ENCODE results near the gene ABCA7. TPM values are rescaled to one million over a fixed set of nuclear protein-coding genes. Genes with fewer than 3 reads are reported as not detected.
A peak's percentile ranks its signal among the peaks of the same experiment; 100 is the strongest.

ABCA7 gene
- total and polyA plus RNA-seq, 2 of the 13 experiments (the other 11 are each of a cell fraction or from before 2014, with no cell fraction given), result 4.4 to 32.4 TPM

DNA sequence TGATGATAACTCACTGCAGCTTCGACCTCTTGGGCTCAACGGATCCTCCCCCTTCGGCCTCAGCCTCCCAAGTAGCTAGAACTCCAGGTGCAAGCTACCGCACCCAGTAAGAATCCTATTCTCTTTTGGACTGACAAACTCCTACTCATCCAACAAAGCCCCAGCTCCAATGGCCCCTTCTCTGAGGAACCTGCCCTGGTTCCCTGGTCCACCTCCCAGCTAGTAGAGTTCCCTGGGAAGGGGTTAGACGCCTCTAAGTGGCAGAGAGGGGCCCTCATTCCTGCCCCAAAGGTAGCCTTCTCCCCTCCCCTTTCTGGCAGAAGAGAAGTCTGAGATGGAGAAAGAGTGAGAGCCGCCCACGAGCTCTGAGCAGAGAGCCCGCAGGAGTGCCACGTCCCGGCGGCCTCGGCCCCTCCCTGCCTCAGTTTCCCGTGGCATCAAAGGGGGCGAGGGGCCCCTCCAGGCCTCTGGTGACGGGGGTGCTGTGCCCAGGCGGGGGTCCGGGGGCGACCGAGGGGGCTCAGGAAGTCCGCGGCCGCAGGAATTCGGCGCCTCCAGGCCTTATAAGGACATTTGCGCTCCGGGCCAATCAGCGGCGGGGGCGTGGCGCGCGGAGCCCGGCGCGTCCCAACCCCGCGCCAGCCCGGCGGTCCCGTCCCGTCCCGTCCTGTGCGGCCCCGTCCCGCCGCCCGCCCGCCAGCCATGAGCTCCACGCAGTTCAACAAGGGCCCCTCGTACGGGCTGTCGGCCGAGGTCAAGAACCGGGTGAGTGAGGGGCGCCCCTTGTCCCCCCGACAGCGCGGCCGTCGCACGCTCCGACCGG is 13.7 kb upstream of the ABCA7 start, which contains the start of gene CNN2 (continued):
- TF ChIP-seq ESRRA (CRISPR knock-in tag; IDR thresholded peaks at IDR 0.05; ENCODE audit: low read depth) (no peak), ZNF382 (CRISPR knock-in tag; IDR thresholded peaks at IDR 0.05; ENCODE audit: borderline replicate concordance) (no peak), PLRG1 (conservative IDR thresholded peaks at IDR 0.05) (no peak), TEAD3 (CRISPR knock-in tag; optimal IDR thresholded peaks at IDR 0.05; ENCODE audit: borderline replicate concordance) (peak; percentile 59), MTA3 (CRISPR knock-in tag; IDR thresholded peaks at IDR 0.05) (no peak), ZNF788 (CRISPR knock-in tag; IDR thresholded peaks at IDR 0.05; ENCODE audit: borderline replicate concordance) (peak; percentile 26; the same call in 1 of the 2 replicates), ZNF263 (CRISPR knock-in tag; IDR thresholded peaks at IDR 0.05) (peak; percentile 14; the same call in 1 of the 2 replicates), MIXL1 (CRISPR knock-in tag; IDR thresholded peaks at IDR 0.05) (no peak), ZBTB7B (CRISPR knock-in tag; IDR thresholded peaks at IDR 0.05) (peak; percentile 48; the same call in 1 of the 2 replicates), NFE2L2 (IDR thresholded peaks at IDR 0.05; ENCODE audit: low read length) (no peak), ZNF724P (CRISPR knock-in tag; IDR thresholded peaks at IDR 0.05; ENCODE audit: borderline replicate concordance) (peak; percentile 57; the same call in 1 of the 2 replicates), NKX3-1 (CRISPR knock-in tag; IDR thresholded peaks at IDR 0.05) (0 out of 2 replicates have a peak, but pooled peaks have one; percentile 17), AGO1 (IDR thresholded peaks at IDR 0.05; ENCODE audit: low read depth, low read length, poor library complexity, severe bottlenecking) (no peak), ISL2 (CRISPR knock-in tag; IDR thresholded peaks at IDR 0.05) (no peak), ZNF776 (CRISPR knock-in tag; IDR thresholded peaks at IDR 0.05) (peak; percentile 62; the same call in 1 of the 2 replicates), HOXA9 (CRISPR knock-in tag; IDR thresholded peaks at IDR 0.05; ENCODE audit: borderline replicate concordance) (peak; percentile 50; the same call in 1 of the 2 replicates), ZNF468 (CRISPR knock-in tag; IDR thresholded peaks at IDR 0.05) (no peak), ZFP36 (IDR thresholded peaks at IDR 0.05; ENCODE audit: borderline replicate concordance, low read depth, low read length, partially characterized antibody) (no peak)
- TF ChIP-seq, protein P1, sequence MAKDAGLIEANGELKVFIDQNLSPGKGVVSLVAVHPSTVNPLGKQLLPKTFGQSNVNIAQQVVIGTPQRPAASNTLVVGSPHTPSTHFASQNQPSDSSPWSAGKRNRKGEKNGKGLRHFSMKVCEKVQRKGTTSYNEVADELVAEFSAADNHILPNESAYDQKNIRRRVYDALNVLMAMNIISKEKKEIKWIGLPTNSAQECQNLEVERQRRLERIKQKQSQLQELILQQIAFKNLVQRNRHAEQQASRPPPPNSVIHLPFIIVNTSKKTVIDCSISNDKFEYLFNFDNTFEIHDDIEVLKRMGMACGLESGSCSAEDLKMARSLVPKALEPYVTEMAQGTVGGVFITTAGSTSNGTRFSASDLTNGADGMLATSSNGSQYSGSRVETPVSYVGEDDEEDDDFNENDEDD (CRISPR knock-in tag; IDR thresholded peaks at IDR 0.05; ENCODE audit: borderline replicate concordance), result peak; percentile 46; the same call in 1 of the 2 replicates
- TF ChIP-seq, protein P2, sequence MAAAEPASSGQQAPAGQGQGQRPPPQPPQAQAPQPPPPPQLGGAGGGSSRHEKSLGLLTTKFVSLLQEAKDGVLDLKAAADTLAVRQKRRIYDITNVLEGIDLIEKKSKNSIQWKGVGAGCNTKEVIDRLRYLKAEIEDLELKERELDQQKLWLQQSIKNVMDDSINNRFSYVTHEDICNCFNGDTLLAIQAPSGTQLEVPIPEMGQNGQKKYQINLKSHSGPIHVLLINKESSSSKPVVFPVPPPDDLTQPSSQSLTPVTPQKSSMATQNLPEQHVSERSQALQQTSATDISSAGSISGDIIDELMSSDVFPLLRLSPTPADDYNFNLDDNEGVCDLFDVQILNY (CRISPR knock-in tag; conservative IDR thresholded peaks at IDR 0.05), result no peak
- TF ChIP-seq, protein P3, sequence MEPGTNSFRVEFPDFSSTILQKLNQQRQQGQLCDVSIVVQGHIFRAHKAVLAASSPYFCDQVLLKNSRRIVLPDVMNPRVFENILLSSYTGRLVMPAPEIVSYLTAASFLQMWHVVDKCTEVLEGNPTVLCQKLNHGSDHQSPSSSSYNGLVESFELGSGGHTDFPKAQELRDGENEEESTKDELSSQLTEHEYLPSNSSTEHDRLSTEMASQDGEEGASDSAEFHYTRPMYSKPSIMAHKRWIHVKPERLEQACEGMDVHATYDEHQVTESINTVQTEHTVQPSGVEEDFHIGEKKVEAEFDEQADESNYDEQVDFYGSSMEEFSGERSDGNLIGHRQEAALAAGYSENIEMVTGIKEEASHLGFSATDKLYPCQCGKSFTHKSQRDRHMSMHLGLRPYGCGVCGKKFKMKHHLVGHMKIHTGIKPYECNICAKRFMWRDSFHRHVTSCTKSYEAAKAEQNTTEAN (CRISPR knock-in tag; conservative IDR thresholded peaks at IDR 0.05), result no peak
- TF ChIP-seq, protein P4, sequence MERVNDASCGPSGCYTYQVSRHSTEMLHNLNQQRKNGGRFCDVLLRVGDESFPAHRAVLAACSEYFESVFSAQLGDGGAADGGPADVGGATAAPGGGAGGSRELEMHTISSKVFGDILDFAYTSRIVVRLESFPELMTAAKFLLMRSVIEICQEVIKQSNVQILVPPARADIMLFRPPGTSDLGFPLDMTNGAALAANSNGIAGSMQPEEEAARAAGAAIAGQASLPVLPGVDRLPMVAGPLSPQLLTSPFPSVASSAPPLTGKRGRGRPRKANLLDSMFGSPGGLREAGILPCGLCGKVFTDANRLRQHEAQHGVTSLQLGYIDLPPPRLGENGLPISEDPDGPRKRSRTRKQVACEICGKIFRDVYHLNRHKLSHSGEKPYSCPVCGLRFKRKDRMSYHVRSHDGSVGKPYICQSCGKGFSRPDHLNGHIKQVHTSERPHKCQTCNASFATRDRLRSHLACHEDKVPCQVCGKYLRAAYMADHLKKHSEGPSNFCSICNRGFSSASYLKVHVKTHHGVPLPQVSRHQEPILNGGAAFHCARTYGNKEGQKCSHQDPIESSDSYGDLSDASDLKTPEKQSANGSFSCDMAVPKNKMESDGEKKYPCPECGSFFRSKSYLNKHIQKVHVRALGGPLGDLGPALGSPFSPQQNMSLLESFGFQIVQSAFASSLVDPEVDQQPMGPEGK (CRISPR knock-in tag; IDR thresholded peaks at IDR 0.05), result peak; percentile 93

All from HepG2 (cell line).